Measurements from ENCODE around the gene MSGN1.

GRCh38 chr2:17791121-17791816, 25.0 kb upstream of the MSGN1 start:
- TF ChIP-seq CTCF (IDR thresholded peaks at IDR 0.05; ENCODE audit: low read depth, low read length) (no peak), EZH2phosphoT487 (IDR thresholded peaks at IDR 0.05; ENCODE audit: low read depth) (no peak)
